ENCODE measurements around the gene NKIRAS2. TPM values are rescaled to one million over a fixed set of nuclear protein-coding genes. Genes with fewer than 3 reads are reported as not detected.

NKIRAS2 gene
- polyA plus RNA-seq, 1 of the 3 experiments (the other 2 are of a cell fraction): 91.8 TPM

DNA sequence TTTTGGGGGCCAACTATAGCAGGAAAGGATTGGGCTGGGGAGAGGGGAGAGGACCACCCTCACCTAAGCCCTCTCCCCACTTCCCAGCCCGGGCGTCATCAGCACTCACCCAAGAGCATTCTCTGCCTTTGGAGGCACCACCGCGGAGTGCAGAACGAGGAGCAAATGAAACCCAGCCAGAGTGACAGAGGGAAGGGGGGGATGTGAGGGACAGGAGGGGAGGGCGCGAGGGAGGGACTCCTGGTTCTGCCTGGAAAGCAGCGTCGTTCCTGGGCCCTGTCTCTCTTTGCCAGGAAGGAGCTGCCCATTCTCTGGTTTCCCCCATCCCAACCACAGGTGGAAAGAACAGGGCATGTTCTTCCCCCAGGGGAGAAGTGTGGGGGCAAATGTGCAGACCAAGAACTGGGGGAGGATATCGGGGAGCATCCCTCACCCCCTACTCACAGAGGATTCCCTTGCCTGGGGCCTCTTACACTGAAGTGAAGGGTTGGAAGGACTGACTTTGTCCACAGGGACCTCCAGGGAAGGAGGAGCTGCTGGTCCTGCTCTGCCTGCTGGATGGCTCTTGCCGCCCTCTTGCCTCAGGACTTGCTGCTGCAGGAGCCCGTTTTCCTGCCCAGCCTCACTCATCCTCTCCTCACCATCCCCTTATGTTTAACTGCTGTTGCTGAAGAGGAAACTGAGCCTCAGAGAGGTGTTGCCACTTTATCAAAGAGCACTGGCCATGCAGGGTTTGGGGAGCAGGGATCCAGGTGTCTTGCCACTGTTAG lies 34.0 kb downstream of the NKIRAS2 start (continued):
- no peak for TF ChIP-seq YY1 (IDR thresholded peaks at IDR 0.05; ENCODE audit: low read depth)
- TF ChIP-seq USF1 (IDR thresholded peaks at IDR 0.05; ENCODE audit: borderline replicate concordance, low read depth): no peak
- no peak for TF ChIP-seq EP300 (IDR thresholded peaks at IDR 0.05; ENCODE audit: borderline replicate concordance in 1 of 2, low read depth in 1 of 2, low read length in 1 of 2)

GRCh38 chr17:42055027-42055426 lies 35.1 kb downstream of the NKIRAS2 start:
- WGBS (ENCODE audit: low lambda C conversion rate): 56% methylated on average over 3 of the region's 3 CpGs
- no peak overlapping the region for H3K4me2 ChIP-seq
- no peak overlapping the region for H2AFZ ChIP-seq (ENCODE audit: low read depth)
- H3K9me2 ChIP-seq: no peaks in the 10 kb centered on the region
- peaks cover 15% of the 10 kb centered on the region for H3K27me3 ChIP-seq (ENCODE audit: insufficient read depth)
- H3K4me3 ChIP-seq (ENCODE audit: low read depth in 2 of 2, low read length in 1 of 2): no peak overlapping the region
- H3F3A ChIP-seq (replicated peaks; ENCODE audit: insufficient read depth): no peaks in the 10 kb centered on the region
- ChIA-PET POLR2A (interaction anchor here (0.6 kb wide), 1 partner anchor 10 kb away, joined by 4 read pairs; no protein-coding TSS in a partner anchor), CTCF (interaction anchor here (0.5 to 4.1 kb wide), 6 partner anchors 10 to 97 kb away, joined by 3 to 26 read pairs (median 4); partner anchors contain the start of gene NKIRAS2)
- no peak overlapping the region for H3K9ac ChIP-seq
- no peaks in the 10 kb centered on the region for H3K36me3 ChIP-seq (replicated peaks in 1 of 2; ENCODE audit: control insufficient read depth in 1 of 2, insufficient read depth in 2 of 2, low read length in 1 of 2)
- peaks cover 0 to 4% of the 10 kb centered on the region in 2 experiments; a peak in 1 of 4 replicates for H3K4me1 ChIP-seq (ENCODE audit: control insufficient read depth in 1 of 2, insufficient read depth in 2 of 2, low read depth in 1 of 2, low read length in 1 of 2)
- no peaks in the 10 kb centered on the region for H4K20me1 ChIP-seq (ENCODE audit: insufficient read depth)
- DNase-seq: no peak
- no peaks in the 10 kb centered on the region for H3K79me2 ChIP-seq (ENCODE audit: insufficient read depth)
- H3K9me3 ChIP-seq: no peaks in the 10 kb centered on the region
- TF ChIP-seq, protein P1, sequence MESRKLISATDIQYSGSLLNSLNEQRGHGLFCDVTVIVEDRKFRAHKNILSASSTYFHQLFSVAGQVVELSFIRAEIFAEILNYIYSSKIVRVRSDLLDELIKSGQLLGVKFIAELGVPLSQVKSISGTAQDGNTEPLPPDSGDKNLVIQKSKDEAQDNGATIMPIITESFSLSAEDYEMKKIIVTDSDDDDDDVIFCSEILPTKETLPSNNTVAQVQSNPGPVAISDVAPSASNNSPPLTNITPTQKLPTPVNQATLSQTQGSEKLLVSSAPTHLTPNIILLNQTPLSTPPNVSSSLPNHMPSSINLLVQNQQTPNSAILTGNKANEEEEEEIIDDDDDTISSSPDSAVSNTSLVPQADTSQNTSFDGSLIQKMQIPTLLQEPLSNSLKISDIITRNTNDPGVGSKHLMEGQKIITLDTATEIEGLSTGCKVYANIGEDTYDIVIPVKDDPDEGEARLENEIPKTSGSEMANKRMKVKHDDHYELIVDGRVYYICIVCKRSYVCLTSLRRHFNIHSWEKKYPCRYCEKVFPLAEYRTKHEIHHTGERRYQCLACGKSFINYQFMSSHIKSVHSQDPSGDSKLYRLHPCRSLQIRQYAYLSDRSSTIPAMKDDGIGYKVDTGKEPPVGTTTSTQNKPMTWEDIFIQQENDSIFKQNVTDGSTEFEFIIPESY (IDR thresholded peaks at IDR 0.05; ENCODE audit: borderline replicate concordance, low read depth): no peak
- TF ChIP-seq FOXJ3 (CRISPR knock-in tag; IDR thresholded peaks at IDR 0.05): no peak
- H3K27ac ChIP-seq (ENCODE audit: low read depth in 2 of 2, low read length in 1 of 2): no peak overlapping the region

- Histone ChIP-seq H3K9me3 (no peaks in the 10 kb centered on the region), H3K79me2 (ENCODE audit: insufficient read depth) (no peaks in the 10 kb centered on the region), H3F3A (replicated peaks; ENCODE audit: insufficient read depth) (no peaks in the 10 kb centered on the region), H3K27ac (ENCODE audit: low read depth in 2 of 2, low read length in 1 of 2) (no peak overlapping the region), H3K4me2 (no peak overlapping the region), H2AFZ (ENCODE audit: low read depth) (no peak overlapping the region), H3K4me3 (ENCODE audit: low read depth in 2 of 2, low read length in 1 of 2) (no peak overlapping the region), H3K9me2 (no peaks in the 10 kb centered on the region), H3K36me3 (replicated peaks in 1 of 2; ENCODE audit: control insufficient read depth in 1 of 2, insufficient read depth in 2 of 2, low read length in 1 of 2) (no peaks in the 10 kb centered on the region), H3K27me3 (ENCODE audit: insufficient read depth) (peaks cover 15% of the 10 kb centered on the region), H4K20me1 (ENCODE audit: insufficient read depth) (no peaks in the 10 kb centered on the region), H3K4me1 (ENCODE audit: control insufficient read depth in 1 of 2, insufficient read depth in 2 of 2, low read depth in 1 of 2, low read length in 1 of 2) (peaks cover 0 to 4% of the 10 kb centered on the region in 2 experiments; a peak in 1 of 4 replicates), H3K9ac (no peak overlapping the region)
- 61% methylated on average over 6 of the region's 6 CpGs for WGBS (ENCODE audit: low lambda C conversion rate)
- ChIA-PET CTCF (interaction anchor here (0.6 to 4.1 kb wide), 4 partner anchors 9 to 97 kb away, joined by 3 to 26 read pairs (median 6); no protein-coding TSS in a partner anchor), POLR2A (interaction anchor here (0.6 kb wide), 1 partner anchor 11 kb away, joined by 4 read pairs; no protein-coding TSS in a partner anchor)
- no peak for TF ChIP-seq RXRA (IDR thresholded peaks at IDR 0.05; ENCODE audit: borderline replicate concordance, low read depth)
- no peak for TF ChIP-seq CTCF (IDR thresholded peaks at IDR 0.05)
- TF ChIP-seq CHD2 (IDR thresholded peaks at IDR 0.05; ENCODE audit: low read length, partially characterized antibody): no peak
- no peak for TF ChIP-seq USF1 (IDR thresholded peaks at IDR 0.05; ENCODE audit: borderline replicate concordance, low read depth)
- TF ChIP-seq MXI1 (IDR thresholded peaks at IDR 0.05; ENCODE audit: low read depth, low read length): no peak
- no peak for TF ChIP-seq GABPA (IDR thresholded peaks at IDR 0.05; ENCODE audit: low read depth)
- no peak for TF ChIP-seq MEF2A (IDR thresholded peaks at IDR 0.05; ENCODE audit: borderline replicate concordance, low read depth)
- TF ChIP-seq EP300 (IDR thresholded peaks at IDR 0.05; ENCODE audit: borderline replicate concordance in 1 of 2, low read depth in 1 of 2, low read length in 1 of 2): no peak
- no peak for TF ChIP-seq TAF1 (IDR thresholded peaks at IDR 0.05; ENCODE audit: borderline replicate concordance, low read depth, low read length)
- TF ChIP-seq IRF3 (IDR thresholded peaks at IDR 0.05; ENCODE audit: low read depth, low read length): no peak
- TF ChIP-seq NFIC (IDR thresholded peaks at IDR 0.05; ENCODE audit: borderline replicate concordance): no peak
- TF ChIP-seq SIN3A (IDR thresholded peaks at IDR 0.05; ENCODE audit: borderline replicate concordance, low read depth, low read length): no peak
- no peak for DNase-seq
Observed at GRCh38 chr17:42055496-42055895, 35.6 kb downstream of the NKIRAS2 start.

Data from SK-N-SH (cell line).